ENCODE data around the gene IFIT1B.
"Not testable (repeated sequence)": the region's sequence is repeated elsewhere in the genome, so short reads cannot be mapped to it uniquely, and the experiment has no call there.

The IFIT1B gene

DNA sequence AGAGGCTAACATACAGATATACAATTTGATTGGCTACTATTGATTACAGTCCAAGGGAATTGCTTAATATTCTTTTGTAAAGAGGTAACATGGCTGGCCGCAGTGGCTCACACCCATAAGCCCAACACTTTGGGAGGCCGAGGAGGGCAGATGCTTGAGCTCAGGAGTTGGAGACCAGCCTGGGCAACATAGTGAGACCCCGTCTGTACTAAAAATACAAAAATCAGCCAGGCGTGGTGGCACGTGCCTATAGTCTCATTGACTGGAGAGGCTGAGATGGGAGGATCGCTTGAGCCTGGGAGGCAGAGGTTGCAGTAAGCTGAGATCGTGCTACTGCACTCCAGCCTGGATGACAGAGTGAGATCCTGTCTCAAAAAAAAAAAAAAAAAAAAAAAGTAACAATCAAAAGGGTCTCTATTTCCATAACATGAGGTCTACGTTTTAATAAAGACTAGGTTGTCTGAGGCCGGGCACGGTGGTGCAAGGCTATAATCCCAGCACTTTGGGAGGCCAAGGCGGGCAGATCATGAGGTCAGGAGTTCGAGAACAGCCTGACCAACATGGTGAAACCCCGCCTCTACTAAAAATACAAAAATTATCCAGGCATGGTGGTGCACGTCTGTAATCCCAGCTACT is 46.3 kb upstream of the IFIT1B start:
- not testable (repeated sequence) for H3K4ac ChIP-seq (ENCODE audit: low read depth in 1 of 2, low read length in 2 of 2); H2AFZ ChIP-seq (ENCODE audit: low read depth, low read length); H3K27me3 ChIP-seq (ENCODE audit: control insufficient read depth in 1 of 2, insufficient read depth in 1 of 2, low read length in 2 of 2); H2BK5ac ChIP-seq (ENCODE audit: low read depth, low read length, poor library complexity, severe bottlenecking); H2BK12ac ChIP-seq (ENCODE audit: low read length in 2 of 2); H3K23ac ChIP-seq (ENCODE audit: low read length in 2 of 2); H3K9me3 ChIP-seq (ENCODE audit: control insufficient read depth, low read length); H2BK120ac ChIP-seq (ENCODE audit: low read depth, low read length); H3K14ac ChIP-seq (ENCODE audit: low read length in 2 of 2); H3K4me2 ChIP-seq (ENCODE audit: low read length, poor library complexity, severe bottlenecking); H4K91ac ChIP-seq (ENCODE audit: low read length); H2BK15ac ChIP-seq (ENCODE audit: low read depth, poor library complexity, severe bottlenecking); H4K8ac ChIP-seq (ENCODE audit: low read length); DNase-seq
- H3K36me3 ChIP-seq (ENCODE audit: control insufficient read depth in 1 of 2, insufficient read depth in 2 of 2, low read depth in 1 of 2, low read length in 2 of 2) = peaks cover 0 to 13% of the 10 kb centered on the region in 2 experiments
- peaks cover 17% of the 10 kb centered on the region for H3K79me1 ChIP-seq (replicated peaks; ENCODE audit: low read length, poor library complexity, severe bottlenecking)
- peak overlapping the region; percentile 44 for H2AK5ac ChIP-seq (ENCODE audit: low read length, severe bottlenecking)
- H3K27ac ChIP-seq (ENCODE audit: low read length, poor library complexity, severe bottlenecking) = peak overlapping the region; percentile 90
- peak overlapping the region in 1 of 2 experiments; percentile 86 for H3K4me3 ChIP-seq (ENCODE audit: insufficient read depth in 1 of 2, low read depth in 1 of 2, low read length in 2 of 2)
- 89% methylated on average over 12 of the region's 14 CpGs for WGBS
- peak overlapping the region; percentile 93 for H3K9ac ChIP-seq (ENCODE audit: low read length)
- H3K4me1 ChIP-seq (ENCODE audit: control insufficient read depth, insufficient read depth, low read depth, low read length) = peaks cover 12% of the 10 kb centered on the region
- H3K18ac ChIP-seq (ENCODE audit: low read depth in 1 of 2, low read length in 2 of 2) = peak overlapping the region; percentile 28 to 64

DNA sequence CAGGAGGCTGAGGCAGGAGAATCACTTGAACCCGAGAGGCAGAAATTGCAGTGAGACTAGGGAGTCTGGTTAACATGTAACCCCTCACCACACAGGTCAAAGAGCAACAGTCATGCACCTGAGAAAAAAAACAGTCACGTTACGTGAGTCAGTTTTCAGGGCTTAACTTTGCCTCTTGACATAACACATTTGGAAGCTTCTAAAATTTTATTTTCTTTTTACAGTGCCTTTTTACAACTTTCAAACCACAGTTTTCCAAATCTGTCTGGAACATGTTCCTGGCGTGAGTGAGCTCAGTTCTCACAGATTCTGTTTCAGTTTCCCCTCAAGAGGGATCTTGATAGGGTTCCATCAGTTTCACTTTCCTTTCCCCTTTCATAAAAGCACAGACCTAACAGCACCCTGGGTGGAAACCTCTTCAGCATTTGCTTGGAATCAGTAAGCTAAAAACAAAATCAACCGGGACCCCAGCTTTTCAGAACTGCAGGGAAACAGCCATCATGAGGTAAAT is 45.7 kb upstream of the IFIT1B start:
- Histone ChIP-seq H3K4ac (ENCODE audit: low read depth in 1 of 2, low read length in 2 of 2) (peak overlapping the region in 1 of 2 experiments; percentile 67), H3K4me3 (ENCODE audit: insufficient read depth in 1 of 2, low read depth in 1 of 2, low read length in 2 of 2) (peak overlapping the region in 1 of 2 experiments; percentile 86), H3K14ac (ENCODE audit: low read length in 2 of 2) (no peak overlapping the region), H3K27me3 (ENCODE audit: control insufficient read depth in 1 of 2, insufficient read depth in 1 of 2, low read length in 2 of 2) (no peaks in the 10 kb centered on the region), H3K79me1 (replicated peaks; ENCODE audit: low read length, poor library complexity, severe bottlenecking) (peaks cover 18% of the 10 kb centered on the region), H2AFZ (ENCODE audit: low read depth, low read length) (no peak overlapping the region), H4K91ac (ENCODE audit: low read length) (no peak overlapping the region), H2BK5ac (ENCODE audit: low read depth, low read length, poor library complexity, severe bottlenecking) (peak overlapping the region; percentile 39), H2BK120ac (ENCODE audit: low read depth, low read length) (no peak overlapping the region), H3K18ac (ENCODE audit: low read depth in 1 of 2, low read length in 2 of 2) (peak overlapping the region; percentile 65 to 71), H2BK15ac (ENCODE audit: low read depth, poor library complexity, severe bottlenecking) (no peak overlapping the region), H4K8ac (ENCODE audit: low read length) (peak overlapping the region; percentile 19), H3K36me3 (ENCODE audit: control insufficient read depth in 1 of 2, insufficient read depth in 2 of 2, low read depth in 1 of 2, low read length in 2 of 2) (peaks cover 0 to 18% of the 10 kb centered on the region in 2 experiments), H3K9ac (ENCODE audit: low read length) (peak overlapping the region; percentile 93), H2BK12ac (ENCODE audit: low read length in 2 of 2) (peak overlapping the region in 1 of 2 experiments; percentile 61), H2AK5ac (ENCODE audit: low read length, severe bottlenecking) (no peak overlapping the region), H3K4me1 (ENCODE audit: control insufficient read depth, insufficient read depth, low read depth, low read length) (peaks cover 12% of the 10 kb centered on the region), H3K23ac (ENCODE audit: low read length in 2 of 2) (no peak overlapping the region), H3K27ac (ENCODE audit: low read length, poor library complexity, severe bottlenecking) (peak overlapping the region; percentile 90), H3K9me3 (ENCODE audit: control insufficient read depth, low read length) (no peaks in the 10 kb centered on the region), H3K4me2 (ENCODE audit: low read length, poor library complexity, severe bottlenecking) (peak overlapping the region; percentile 80)
- 20% methylated on average over 4 of the region's 5 CpGs for WGBS
- DNase-seq = peak; percentile 91

DNA sequence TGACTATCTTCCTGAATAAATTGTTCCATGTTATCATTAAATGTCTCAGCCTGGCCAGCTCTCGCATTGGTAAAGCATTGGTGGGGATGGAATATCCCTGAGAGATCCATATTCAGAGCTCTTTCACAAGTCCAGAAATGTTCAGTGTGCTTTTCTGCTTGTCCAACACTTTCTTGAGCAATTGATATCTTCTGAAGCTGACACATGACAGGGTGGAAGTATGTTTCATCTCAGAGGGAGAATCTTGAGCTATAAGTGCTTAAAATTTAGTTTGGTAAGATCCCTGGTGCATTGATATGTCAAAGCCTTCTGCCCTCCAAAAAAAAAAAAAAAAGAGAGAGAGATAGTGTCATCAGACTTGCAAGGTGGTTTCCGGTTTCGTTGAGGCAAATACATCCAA is 42.6 kb upstream of the IFIT1B start:
- no peak overlapping the region for H2AK5ac ChIP-seq (ENCODE audit: low read length, severe bottlenecking)
- no peak overlapping the region for H3K23ac ChIP-seq (ENCODE audit: low read length in 2 of 2)
- no peak overlapping the region for H2BK15ac ChIP-seq (ENCODE audit: low read depth, poor library complexity, severe bottlenecking)
- no peak for DNase-seq
- no peak overlapping the region for H2AFZ ChIP-seq (ENCODE audit: low read depth, low read length)
- H3K18ac ChIP-seq (ENCODE audit: low read depth in 1 of 2, low read length in 2 of 2) = no peak overlapping the region
- no peak overlapping the region for H3K9ac ChIP-seq (ENCODE audit: low read length)
- no peak overlapping the region for H2BK12ac ChIP-seq (ENCODE audit: low read length in 2 of 2)
- H3K36me3 ChIP-seq (ENCODE audit: control insufficient read depth in 1 of 2, insufficient read depth in 2 of 2, low read depth in 1 of 2, low read length in 2 of 2) = peaks cover 0 to 47% of the 10 kb centered on the region in 2 experiments
- peaks cover 22% of the 10 kb centered on the region for H3K79me1 ChIP-seq (replicated peaks; ENCODE audit: low read length, poor library complexity, severe bottlenecking)
- no peak overlapping the region for H3K4me2 ChIP-seq (ENCODE audit: low read length, poor library complexity, severe bottlenecking)
- peaks cover 14% of the 10 kb centered on the region for H3K4me1 ChIP-seq (ENCODE audit: control insufficient read depth, insufficient read depth, low read depth, low read length)
- no peak overlapping the region for H4K91ac ChIP-seq (ENCODE audit: low read length)
- H3K27ac ChIP-seq (ENCODE audit: low read length, poor library complexity, severe bottlenecking) = no peak overlapping the region
- H2BK120ac ChIP-seq (ENCODE audit: low read depth, low read length) = no peak overlapping the region
- WGBS = 91% methylated on average over 3 of the region's 3 CpGs
- H3K27me3 ChIP-seq (ENCODE audit: control insufficient read depth in 1 of 2, insufficient read depth in 1 of 2, low read length in 2 of 2) = no peaks in the 10 kb centered on the region
- no peak overlapping the region for H2BK5ac ChIP-seq (ENCODE audit: low read depth, low read length, poor library complexity, severe bottlenecking)
- H3K9me3 ChIP-seq (ENCODE audit: control insufficient read depth, low read length) = no peaks in the 10 kb centered on the region
- no peak overlapping the region for H3K4ac ChIP-seq (ENCODE audit: low read depth in 1 of 2, low read length in 2 of 2)
- H3K4me3 ChIP-seq (ENCODE audit: insufficient read depth in 1 of 2, low read depth in 1 of 2, low read length in 2 of 2) = no peak overlapping the region
- no peak overlapping the region for H3K14ac ChIP-seq (ENCODE audit: low read length in 2 of 2)
- no peak overlapping the region for H4K8ac ChIP-seq (ENCODE audit: low read length)

DNA sequence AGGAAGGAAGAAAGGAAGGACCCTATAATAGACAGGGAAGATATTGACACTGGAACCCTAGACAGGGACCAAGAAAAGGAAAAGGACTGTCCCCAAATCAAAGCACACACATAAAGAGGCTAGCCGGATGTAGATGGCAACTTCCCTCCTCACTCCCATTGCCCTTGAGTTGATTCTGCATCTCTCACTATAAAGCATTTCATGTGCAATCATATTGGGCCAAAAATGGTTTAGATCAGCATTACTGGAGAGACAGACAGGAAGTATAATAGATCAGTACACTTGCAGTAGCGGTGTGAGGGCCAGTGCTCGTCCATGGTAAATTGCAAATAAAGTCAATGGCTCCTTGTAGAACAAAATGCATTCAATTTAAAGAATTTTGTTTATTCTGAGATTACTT is 41.6 kb upstream of the IFIT1B start:
- no peak overlapping the region for H3K4me2 ChIP-seq (ENCODE audit: low read length, poor library complexity, severe bottlenecking)
- H3K9ac ChIP-seq (ENCODE audit: low read length) = no peak overlapping the region
- H3K79me1 ChIP-seq (replicated peaks; ENCODE audit: low read length, poor library complexity, severe bottlenecking) = peaks cover 17% of the 10 kb centered on the region
- no peaks in the 10 kb centered on the region for H3K9me3 ChIP-seq (ENCODE audit: control insufficient read depth, low read length)
- H2AK5ac ChIP-seq (ENCODE audit: low read length, severe bottlenecking) = peak overlapping the region; percentile 53
- H2BK15ac ChIP-seq (ENCODE audit: low read depth, poor library complexity, severe bottlenecking) = no peak overlapping the region
- H3K27me3 ChIP-seq (ENCODE audit: control insufficient read depth in 1 of 2, insufficient read depth in 1 of 2, low read length in 2 of 2) = no peaks in the 10 kb centered on the region
- no peak overlapping the region for H2BK5ac ChIP-seq (ENCODE audit: low read depth, low read length, poor library complexity, severe bottlenecking)
- no peak overlapping the region for H3K14ac ChIP-seq (ENCODE audit: low read length in 2 of 2)
- no peak overlapping the region for H2BK120ac ChIP-seq (ENCODE audit: low read depth, low read length)
- H3K27ac ChIP-seq (ENCODE audit: low read length, poor library complexity, severe bottlenecking) = no peak overlapping the region
- no peak overlapping the region for H3K23ac ChIP-seq (ENCODE audit: low read length in 2 of 2)
- peaks cover 13% of the 10 kb centered on the region for H3K4me1 ChIP-seq (ENCODE audit: control insufficient read depth, insufficient read depth, low read depth, low read length)
- H3K4ac ChIP-seq (ENCODE audit: low read depth in 1 of 2, low read length in 2 of 2) = no peak overlapping the region
- H4K8ac ChIP-seq (ENCODE audit: low read length) = no peak overlapping the region
- DNase-seq = no peak
- H4K91ac ChIP-seq (ENCODE audit: low read length) = no peak overlapping the region
- H3K36me3 ChIP-seq (ENCODE audit: control insufficient read depth in 1 of 2, insufficient read depth in 2 of 2, low read depth in 1 of 2, low read length in 2 of 2) = peaks cover 2 to 56% of the 10 kb centered on the region in 2 experiments
- WGBS = 89% methylated on average over 2 of the region's 3 CpGs
- no peak overlapping the region for H2AFZ ChIP-seq (ENCODE audit: low read depth, low read length)
- H2BK12ac ChIP-seq (ENCODE audit: low read length in 2 of 2) = no peak overlapping the region
- H3K4me3 ChIP-seq (ENCODE audit: insufficient read depth in 1 of 2, low read depth in 1 of 2, low read length in 2 of 2) = no peak overlapping the region
- H3K18ac ChIP-seq (ENCODE audit: low read depth in 1 of 2, low read length in 2 of 2) = no peak overlapping the region

All from mesenchymal stem cell (in vitro differentiated cells and primary cell).